ENCODE results near the gene VPS50. TPM values are rescaled to one million over a fixed set of nuclear protein-coding genes. Genes with fewer than 3 reads are reported as not detected.

VPS50 gene
- polyA plus RNA-seq (ENCODE audit: insufficient read length in 4 of 4): 10 to 100 TPM; 23.9 to 37.8 (median 33.2) TPM

DNA sequence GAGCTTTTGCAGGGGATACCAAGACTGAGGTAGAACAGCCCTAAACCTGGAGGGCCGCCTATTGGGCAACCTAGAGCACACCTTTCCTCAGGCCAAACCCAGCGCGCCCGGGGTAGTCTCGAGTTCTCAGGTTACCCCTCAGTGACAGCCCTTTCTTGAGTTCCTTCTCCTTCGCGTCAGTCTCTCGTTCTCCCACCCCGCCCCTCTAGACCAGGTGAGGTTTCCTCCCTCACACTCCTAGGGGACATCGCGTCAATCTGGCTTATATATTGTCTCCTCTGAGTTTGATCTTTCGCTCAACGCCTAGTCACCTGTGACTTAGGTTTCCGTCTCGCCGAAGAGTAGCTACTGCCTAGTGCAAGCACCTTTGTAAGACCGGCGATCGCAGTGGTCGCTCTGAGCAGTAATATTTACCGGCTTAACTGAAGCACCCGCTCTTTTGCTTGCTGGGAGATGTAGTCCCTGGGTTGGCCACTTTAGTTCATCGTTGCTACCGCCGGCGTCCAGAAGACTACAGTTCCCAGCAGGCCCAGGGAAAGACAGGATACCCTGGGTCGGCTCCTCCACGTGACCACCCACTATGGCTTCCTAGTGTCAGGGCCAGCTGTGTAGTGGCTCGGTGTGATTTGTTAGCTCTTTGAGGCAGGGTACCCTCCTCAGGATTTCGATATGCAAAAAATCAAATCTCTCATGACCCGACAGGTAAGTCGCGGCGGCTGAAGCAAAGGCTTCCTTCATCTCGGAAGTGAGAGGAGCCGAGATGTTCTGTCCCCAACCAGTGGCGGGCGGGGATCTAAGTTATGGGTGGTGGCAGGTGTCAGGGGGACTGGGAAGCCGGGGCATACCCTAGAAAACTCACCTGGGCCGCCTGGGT is at the start of gene VPS50:
TSS of gene VPS50 (plus strand) at position 568 of the 874 bp plus-strand sequence. CDS start at position 670, 102 bp downstream.
- DNase-seq (ENCODE audit: low read depth in 4 of 4, low spot score in 3 of 4): peak; percentile 82 to 96 (median 90)

DNA sequence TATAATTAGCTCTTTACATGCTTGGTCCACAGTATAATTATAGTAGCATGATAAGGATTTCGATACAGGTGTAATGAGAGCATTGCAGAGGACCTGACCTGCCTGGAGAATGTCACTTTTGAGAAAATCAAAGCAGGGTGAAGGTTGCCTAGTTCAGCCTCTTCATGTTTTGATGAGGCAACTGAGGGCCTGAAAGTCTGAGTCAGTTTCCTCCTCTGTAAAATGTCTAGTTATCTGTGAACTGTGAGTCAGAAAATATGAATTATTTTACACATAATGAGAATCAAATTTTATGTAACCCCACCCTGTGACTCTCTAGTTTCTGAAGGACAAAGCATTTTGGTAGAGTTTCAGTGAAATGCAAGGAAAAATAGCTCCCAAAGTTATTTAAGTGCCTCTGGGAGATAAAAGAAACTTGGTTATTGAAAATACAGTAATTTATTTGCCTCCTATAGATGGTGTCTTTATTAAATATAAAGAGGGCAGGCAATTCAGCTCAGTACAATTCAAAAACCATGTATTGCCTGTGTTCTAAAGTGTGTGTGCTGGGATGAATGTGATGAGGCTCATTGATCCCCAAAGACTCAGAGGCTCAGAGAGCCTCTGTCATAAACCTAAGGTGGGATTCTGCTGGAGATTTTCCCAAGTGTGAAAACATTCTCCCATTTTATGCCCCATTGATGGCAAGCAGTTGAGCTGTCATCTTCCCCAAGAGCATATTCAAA is 46.7 kb upstream of the VPS50 start:
- DNase-seq (ENCODE audit: low read depth in 4 of 4, low spot score in 3 of 4): no peak

GRCh38 chr7:93188870-93189634 is 43.1 kb upstream of the VPS50 start:
- no peak for DNase-seq (ENCODE audit: low read depth in 4 of 4, low spot score in 3 of 4)

DNA sequence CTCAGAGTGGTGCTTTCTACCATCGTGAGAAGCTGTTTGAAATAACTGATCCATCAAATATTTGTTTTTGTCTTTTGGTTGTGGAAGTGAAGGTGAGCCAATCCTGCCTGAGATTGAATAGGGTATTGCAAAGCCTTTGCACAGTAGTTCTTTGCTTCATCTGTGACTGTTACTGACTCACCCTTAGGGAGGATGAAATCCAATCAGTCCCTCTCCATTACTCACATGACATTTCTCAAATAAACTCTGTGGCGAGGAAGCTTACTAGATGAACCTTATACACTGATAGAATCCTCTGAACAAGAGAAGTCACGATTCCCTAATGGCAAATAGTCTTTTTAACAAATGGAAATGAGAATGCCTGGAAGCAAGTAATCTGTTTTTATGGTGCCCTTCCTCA is 37.8 kb upstream of the VPS50 start:
- DNase-seq (ENCODE audit: low read depth in 4 of 4, low spot score in 3 of 4): no peak

DNA sequence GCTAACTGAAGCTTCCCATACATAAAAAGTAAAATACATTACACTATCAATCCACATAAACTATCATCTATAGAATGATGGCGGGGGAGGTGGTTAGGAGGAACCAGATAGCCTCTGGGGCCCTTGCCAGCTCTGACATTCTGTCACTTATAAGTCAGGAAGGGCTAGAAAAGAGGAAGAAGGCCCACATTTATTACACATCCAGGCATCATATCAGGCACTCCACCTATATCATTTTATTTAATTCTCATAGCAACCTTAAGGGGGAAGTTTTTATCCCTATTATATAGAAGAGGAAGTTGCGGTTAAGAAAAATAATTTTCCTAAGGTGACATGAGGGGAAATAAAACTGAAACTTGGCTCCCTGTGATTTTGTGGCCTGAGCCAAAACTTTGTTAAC is 35.8 kb upstream of the VPS50 start:
- DNase-seq (ENCODE audit: low read depth in 4 of 4, low spot score in 3 of 4): no peak

GRCh38 chr7:93198472-93198871 is 33.7 kb upstream of the VPS50 start:
- DNase-seq (ENCODE audit: low read depth in 4 of 4, low spot score in 3 of 4): no peak

- no peak for DNase-seq (ENCODE audit: low read depth in 4 of 4, low spot score in 3 of 4)
These were observed 29.4 kb upstream of the VPS50 start for GRCh38 chr7:93202594-93203250.

- DNase-seq (ENCODE audit: low read depth in 4 of 4, low spot score in 3 of 4): no peak
These were observed 28.7 kb upstream of the VPS50 start for GRCh38 chr7:93203496-93203895.

DNA sequence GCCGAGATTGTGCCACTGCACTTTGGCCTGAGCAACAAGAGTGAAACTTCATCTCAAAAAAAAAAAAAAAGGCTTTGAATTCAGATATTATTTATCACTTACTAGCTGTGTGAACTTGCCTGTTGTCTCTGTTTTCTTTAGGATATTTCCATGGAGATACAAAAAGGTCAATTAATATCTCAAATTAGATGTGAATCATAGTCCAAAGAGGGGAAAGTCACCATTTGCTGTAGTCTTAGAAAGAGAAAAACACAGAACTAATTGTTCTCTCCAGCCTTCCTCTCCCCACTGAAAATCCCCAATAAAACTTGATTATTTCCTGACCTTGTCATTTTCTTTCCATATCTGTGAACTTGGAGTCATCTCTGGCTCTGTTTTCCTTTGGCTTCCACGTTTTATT is 27.1 kb upstream of the VPS50 start:
- no peak for DNase-seq (ENCODE audit: low read depth in 4 of 4, low spot score in 3 of 4)

- no peak for DNase-seq (ENCODE audit: low read depth in 4 of 4, low spot score in 3 of 4)
These were observed 20.8 kb upstream of the VPS50 start for GRCh38 chr7:93211228-93211818.

- no peak for DNase-seq (ENCODE audit: low read depth in 4 of 4, low spot score in 3 of 4)
These were observed 19.3 kb upstream of the VPS50 start for GRCh38 chr7:93212881-93213280.

DNA sequence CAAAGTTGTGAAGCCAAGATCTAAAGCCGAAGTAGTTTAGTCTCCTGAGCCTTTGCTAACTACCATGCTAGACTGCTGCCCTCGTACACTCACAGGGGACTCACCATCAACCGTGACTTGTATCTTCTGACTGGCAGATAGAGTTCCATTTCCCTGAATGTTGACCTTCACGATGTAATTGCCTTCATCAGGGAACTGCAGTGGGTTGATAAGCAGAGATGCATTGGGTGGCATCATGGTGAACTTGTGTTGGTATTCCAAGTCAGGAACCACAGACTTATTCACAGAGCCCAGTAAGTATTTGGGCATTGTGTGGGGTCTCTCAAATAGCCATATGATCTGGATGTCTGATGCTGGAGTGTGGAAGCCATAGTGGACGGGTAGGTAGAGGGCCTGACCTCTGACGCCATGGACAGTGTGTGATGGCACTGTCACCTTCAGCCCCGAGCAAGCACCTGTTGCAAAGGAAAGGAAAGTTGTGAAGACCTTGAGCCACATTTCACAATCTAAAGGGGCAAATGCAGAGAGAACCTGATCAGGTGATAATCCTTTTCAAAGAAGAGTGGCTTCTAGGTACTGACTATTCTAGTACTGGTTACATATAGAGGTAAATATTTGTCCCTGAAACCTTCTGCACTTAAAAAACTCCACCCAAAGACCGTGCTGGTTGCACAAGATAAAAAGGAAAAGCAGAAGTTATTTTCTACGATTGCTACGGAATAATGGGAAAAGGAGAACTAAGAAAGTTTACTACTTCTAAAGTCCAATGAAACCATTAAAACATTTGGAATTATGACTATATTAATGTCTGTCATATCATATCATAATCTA is 13.0 kb upstream of the VPS50 start:
- DNase-seq (ENCODE audit: low read depth in 4 of 4, low spot score in 3 of 4): no peak

DNA sequence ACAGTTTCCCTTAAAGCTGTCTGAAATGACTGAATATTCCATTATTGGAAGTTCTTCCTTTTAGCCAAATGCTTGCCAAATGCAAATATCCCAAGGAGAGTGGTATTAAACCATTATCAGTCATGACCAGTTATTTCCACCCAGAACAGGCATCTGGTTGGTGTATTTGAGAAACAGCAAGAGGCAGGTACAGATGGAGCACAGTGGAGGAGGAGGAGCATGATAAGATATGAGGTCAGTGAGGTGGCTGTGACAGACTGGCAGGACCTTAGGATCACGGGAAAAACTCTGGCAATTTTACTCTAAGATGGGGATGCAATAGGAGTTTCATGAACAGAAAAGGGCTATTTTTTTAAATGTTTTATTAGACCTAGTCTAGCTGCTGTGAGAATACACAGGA is 12.3 kb upstream of the VPS50 start:
- DNase-seq (ENCODE audit: low read depth in 4 of 4, low spot score in 3 of 4): no peak

DNA sequence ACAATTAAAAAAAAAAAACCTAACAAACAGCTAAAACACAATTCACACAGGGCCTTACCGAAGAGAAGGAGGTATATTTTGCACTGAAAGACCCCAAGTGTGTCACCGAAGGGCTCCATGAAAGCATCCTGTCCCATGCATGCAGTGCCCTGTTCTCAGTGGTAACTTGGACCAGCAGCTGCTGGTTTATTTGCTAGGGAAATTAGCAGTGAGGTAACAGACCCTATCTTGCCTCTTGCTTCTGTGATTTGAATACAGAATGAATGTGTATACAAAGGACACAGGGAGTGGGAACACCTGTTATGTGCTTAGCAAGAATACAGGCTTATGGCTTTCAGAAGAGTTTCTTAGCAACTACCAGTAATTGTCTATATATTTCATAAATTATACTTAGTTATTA is 5.9 kb upstream of the VPS50 start, which contains the start of gene HEPACAM2:
TSS of gene HEPACAM2 (minus strand) at position 160 of the 400 bp plus-strand sequence.
- DNase-seq (ENCODE audit: low read depth in 4 of 4, low spot score in 3 of 4): no peak

- no peak for DNase-seq (ENCODE audit: low read depth in 4 of 4, low spot score in 3 of 4)
These were observed 3.9 kb upstream of the VPS50 start for GRCh38 chr7:93228302-93228701.

DNA sequence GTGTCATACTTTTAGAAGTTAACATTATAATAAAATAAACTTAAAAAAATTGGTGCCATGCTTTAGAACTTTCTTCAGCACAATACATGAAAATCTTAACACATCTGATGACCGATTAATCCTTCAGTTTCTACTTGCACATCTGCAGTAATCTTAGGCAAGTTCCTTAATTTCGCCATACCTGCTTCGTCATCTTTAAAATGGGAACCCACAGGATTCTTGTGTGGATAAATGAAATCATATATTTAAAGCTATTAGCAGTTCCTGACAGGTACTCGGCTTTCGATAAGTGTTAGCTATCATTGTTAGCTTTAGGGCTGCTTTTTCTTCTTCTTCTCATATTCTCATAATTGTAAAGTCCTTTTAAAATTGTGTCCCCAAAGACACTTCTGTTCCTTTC is 907 bp upstream of the VPS50 start:
- DNase-seq (ENCODE audit: low read depth in 4 of 4, low spot score in 3 of 4): no peak

DNA sequence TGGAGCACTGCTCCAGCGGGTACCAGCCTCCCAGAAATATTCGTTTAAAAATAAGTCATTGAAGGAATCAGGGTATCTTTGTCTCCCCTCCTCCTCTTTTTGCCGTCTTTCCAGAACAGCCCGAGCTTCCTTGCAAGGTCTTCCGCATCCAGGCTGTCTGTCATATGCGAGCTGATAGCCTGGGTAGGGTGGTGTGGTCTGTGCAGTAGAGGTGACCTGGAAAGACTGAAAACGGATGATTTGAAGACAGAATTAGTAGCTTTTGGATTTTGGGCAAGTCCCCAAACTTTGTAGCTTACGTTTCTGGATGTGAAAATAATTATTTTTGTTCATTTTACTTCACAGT is 480 bp downstream of the VPS50 start:
- no peak for DNase-seq (ENCODE audit: low read depth in 4 of 4, low spot score in 3 of 4)

DNA sequence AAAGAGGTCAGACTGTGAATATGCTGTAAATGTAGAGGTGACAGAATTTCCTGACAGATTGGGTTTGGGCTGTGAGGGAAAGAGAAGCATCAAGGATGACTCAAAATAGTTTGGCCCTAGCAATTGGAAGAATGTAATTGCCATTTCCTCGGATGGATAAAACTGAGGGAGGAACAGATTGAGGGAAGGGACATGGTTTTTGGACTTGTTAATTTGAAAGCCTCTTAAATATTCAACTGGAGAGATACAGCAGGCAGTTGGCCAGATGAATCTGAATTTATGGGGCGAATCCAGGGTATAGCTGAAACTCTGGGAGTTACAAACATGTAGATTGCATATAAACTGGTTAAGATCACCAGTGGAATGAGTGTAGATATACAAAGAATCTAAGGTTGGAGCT is 3.4 kb downstream of the VPS50 start:
- DNase-seq (ENCODE audit: low read depth in 4 of 4, low spot score in 3 of 4): no peak

DNA sequence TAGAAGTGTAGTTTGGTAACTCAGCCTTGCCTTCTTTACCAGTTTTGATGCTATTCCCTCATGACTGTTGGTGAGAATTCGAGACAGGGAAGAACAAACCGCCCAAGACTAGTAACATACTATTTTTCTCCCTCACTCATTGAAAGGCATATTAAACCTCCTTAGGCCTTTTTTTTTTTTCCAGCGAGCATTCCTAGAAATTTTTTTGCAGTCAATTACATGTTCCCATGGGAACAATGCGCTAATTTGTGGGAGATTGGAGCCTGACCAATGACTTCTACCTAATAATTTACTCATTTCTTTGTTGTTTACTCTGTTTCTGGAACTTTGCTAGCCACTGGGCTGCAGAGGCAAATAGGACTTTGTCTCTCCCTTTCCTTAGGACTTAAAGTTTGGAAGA is 6.0 kb downstream of the VPS50 start:
- DNase-seq (ENCODE audit: low read depth in 4 of 4, low spot score in 3 of 4): no peak
